CD14-positive monocyte (primary cell): ENCODE data around the gene PIGX. TPM values are rescaled to one million over a fixed set of nuclear protein-coding genes. Genes with fewer than 3 reads are reported as not detected.

ENCODE experiments used
- DNase-seq, 3 donors: peaks; one replicate each; pipeline ENCODE4 v3.0.0-alpha.2; 2011 to 2022
- H2AFZ ChIP-seq: 2 replicates; pipeline ENCODE4 v1.6.0; 2012; ENCODE audit warnings: mild to moderate bottlenecking, low read depth, low read length, inconsistent platforms; ENCODE audit not compliant: insufficient read depth, poor library complexity, severe bottlenecking
- H3K27ac ChIP-seq, 2 donors: 1 replicate in 1 of 2; 2 replicates in 1 of 2; pipeline ENCODE4 v1.5.1; 2012 to 2013; ENCODE audit warnings: low read length in 2 of 2, control low read depth in 1 of 2, inconsistent platforms in 1 of 2, low read depth in 1 of 2, mild to moderate bottlenecking in 1 of 2
- H3K27me3 ChIP-seq, 2 donors: one replicate each; pipeline versions ENCODE4 v1.6.0 to v1.6.1; 2011 to 2013; ENCODE audit warnings: low read length in 2 of 2; ENCODE audit not compliant: control insufficient read depth in 2 of 2, insufficient read depth in 2 of 2
- H3K36me3 ChIP-seq, 2 donors: replicated peaks in 1 of 2; 1 replicate in 1 of 2; 2 replicates in 1 of 2; pipeline versions ENCODE4 v1.5.1 to v1.6.1; 2012 to 2013; ENCODE audit warnings: low read length in 2 of 2, control low read depth in 1 of 2, inconsistent platforms in 1 of 2, mild to moderate bottlenecking in 1 of 2; ENCODE audit not compliant: insufficient read depth in 2 of 2, control insufficient read depth in 1 of 2
- H3K4me1 ChIP-seq, 2 donors: 1 replicate in 1 of 2; 2 replicates in 1 of 2; pipeline versions ENCODE4 v1.5.1 to v1.6.1; 2012 to 2013; ENCODE audit warnings: low read length in 2 of 2, control low read depth in 1 of 2, inconsistent platforms in 1 of 2, mild to moderate bottlenecking in 1 of 2, moderate library complexity in 1 of 2; ENCODE audit not compliant: insufficient read depth in 2 of 2, control insufficient read depth in 1 of 2
- H3K4me2 ChIP-seq: replicated peaks from 2 replicates; pipeline ENCODE3; 2012; ENCODE audit warnings: low read length, moderate library complexity, mild to moderate bottlenecking; ENCODE audit not compliant: poor library complexity, severe bottlenecking; ENCODE audit errors: extremely low read depth
- H3K4me3 ChIP-seq, 3 experiments: fragments of 200-600 bp in 1 of 3; sonication (generic) in 1 of 3; replicated peaks in 1 of 3; 1 replicate in 2 of 3; 2 replicates in 1 of 3; pipeline ENCODE4 v1.5.1; 2011 to 2013; ENCODE audit warnings: low read length in 3 of 3, mild to moderate bottlenecking in 3 of 3, control low read depth in 2 of 3, low read depth in 2 of 3, inconsistent platforms in 1 of 3, moderate library complexity in 1 of 3
- H3K79me2 ChIP-seq: 2 replicates; pipeline ENCODE4 v1.6.0; 2012; ENCODE audit warnings: mild to moderate bottlenecking, control low read depth, inconsistent platforms, low read length, moderate library complexity; ENCODE audit not compliant: insufficient read depth
- H3K9ac ChIP-seq: 2 replicates; pipeline ENCODE4 v1.6.0; 2017; ENCODE audit warnings: low read length, mild to moderate bottlenecking; ENCODE audit not compliant: insufficient read depth, poor library complexity, severe bottlenecking
- H3K9me3 ChIP-seq, 2 donors: replicated peaks in 1 of 2; 1 replicate in 1 of 2; 2 replicates in 1 of 2; pipeline versions ENCODE4 v1.5.1 to v1.6.1; 2012 to 2013; ENCODE audit warnings: low read length in 2 of 2, control low read depth in 1 of 2; ENCODE audit not compliant: control insufficient read depth in 1 of 2, insufficient read depth in 1 of 2
- H4K20me1 ChIP-seq: 2 replicates; pipeline ENCODE4 v1.6.0; 2012; ENCODE audit warnings: mild to moderate bottlenecking, low read length, control low read depth, moderate library complexity; ENCODE audit not compliant: insufficient read depth
- H3K27ac Mint-ChIP-seq, 7 donors: one replicate each; pipeline ENCODE4 v1.8.0; 2020; ENCODE audit warnings: mild to moderate bottlenecking in 7 of 7, mixed read lengths in 7 of 7, moderate library complexity in 6 of 7, inconsistent platforms in 2 of 7
- H3K27me3 Mint-ChIP-seq, 3 donors: one replicate each; pipeline ENCODE4 v1.8.0; 2021 to 2022; ENCODE audit warnings: low read depth in 3 of 3, mild to moderate bottlenecking in 3 of 3, mixed read lengths in 3 of 3, moderate library complexity in 3 of 3, inconsistent platforms in 1 of 3
- H3K36me3 Mint-ChIP-seq, 2 donors: one replicate each; pipeline ENCODE4 v1.8.0; 2020; ENCODE audit warnings: mixed read lengths in 2 of 2, inconsistent platforms in 1 of 2, mild to moderate bottlenecking in 1 of 2
- H3K4me1 Mint-ChIP-seq: one replicate; pipeline ENCODE4 v1.8.0; 2020; ENCODE audit warnings: mild to moderate bottlenecking, mixed read lengths
- H3K4me3 Mint-ChIP-seq, 2 donors: one replicate each; pipeline ENCODE4 v1.8.0; 2020; ENCODE audit warnings: mild to moderate bottlenecking in 2 of 2, mixed read lengths in 2 of 2, moderate library complexity in 1 of 2
- H3K9me3 Mint-ChIP-seq, 7 donors: one replicate each; pipeline ENCODE4 v1.8.0; 2020 to 2022; ENCODE audit warnings: mixed read lengths in 7 of 7, mild to moderate bottlenecking in 6 of 7, moderate library complexity in 6 of 7, inconsistent platforms in 2 of 7
- WGBS: methylation state at CpG from one replicate; pipeline ENCODE4 v1.1.5; 2013; ENCODE audit warnings: missing lambda C conversion rate; ENCODE audit not compliant: insufficient coverage; 5-methylcytosine and 5-hydroxymethylcytosine counted together
- intact Hi-C, 2 donors: fragments of 100-400 bp; cut with micrococcal nuclease; formaldehyde crosslinking; loops; one replicate each; pipeline versions ENCODE4 v1.15.0 to v1.15.1; 2023
- polyA plus RNA-seq, 3 donors: library from polyadenylated mRNA; depleted of rRNA in 1 of 3; unstranded in 2 of 3; stranded (reverse) in 1 of 3; fragments of 300-500 nt in 2 of 3; fragments of >200 nt in 1 of 3; fragmentation: Illumina TruSeq in 2 of 3; gene quantifications; 1 replicate in 2 of 3; 2 replicates in 1 of 3; pipeline ENCODE4 v1.2.3, GENCODE V29; 2012 to 2021
- TF ChIP-seq, protein P1 (sequence below): fragments of 200-600 bp; IDR thresholded peaks from one replicate; pipeline ENCODE4 v1.8.0; 2022; ENCODE audit warnings: antibody characterized with exemption, mild to moderate bottlenecking

The PIGX gene
- polyA plus RNA-seq, 3 donors = 11.8 to 44.9 (median 29.8) TPM

DNA sequence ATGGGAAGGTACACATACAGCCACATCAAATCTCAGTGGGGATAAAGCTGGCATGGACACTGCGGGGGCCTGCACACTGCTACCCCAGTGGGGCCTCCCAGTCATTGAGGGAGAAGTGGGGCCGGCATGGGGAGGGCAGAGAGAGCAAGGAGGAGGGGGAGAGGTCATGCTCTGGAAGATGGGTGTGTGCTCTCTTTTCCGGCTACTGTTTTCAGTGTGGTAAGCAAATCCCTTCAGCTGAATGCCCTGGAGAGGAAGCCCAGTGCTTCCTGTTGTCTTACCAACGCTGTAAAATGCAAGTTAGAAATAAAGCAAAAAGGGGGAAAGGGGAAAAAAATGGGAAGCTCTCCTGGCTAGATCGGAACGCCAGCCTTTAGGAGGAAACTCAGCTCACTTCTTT is 41.8 kb upstream of the PIGX start:
- Histone ChIP-seq H3K27me3 (no peaks in the 10 kb centered on the region), H3K4me3 (peak overlapping the region in 1 of 3 experiments; percentile 33), H3K4me1 (peaks cover 25% of the 10 kb centered on the region in 2 donors), H3K79me2 (peaks cover 27% of the 10 kb centered on the region), H3K9me3 (no peaks in the 10 kb centered on the region), H3K36me3 (peaks cover 0 to 4% of the 10 kb centered on the region in 2 donors), H2AFZ (peak overlapping the region; percentile 39), H4K20me1 (peaks cover 8% of the 10 kb centered on the region), H3K9ac (peak overlapping the region; percentile 34), H3K27ac (peak overlapping the region; percentile 62 to 67), H3K4me2 (peak overlapping the region; percentile 71)
- WGBS = 0% methylated on average over 2 of the region's 6 CpGs
- DNase-seq = peak in 2 of 3 donors; percentile 24 to 44
- H3K36me3 Mint-ChIP-seq = peaks cover 7 to 29% of the 10 kb centered on the region in 2 donors
- H3K27me3 Mint-ChIP-seq = peaks cover 0 to 1% (median 0%) of the 10 kb centered on the region in 3 donors
- H3K4me3 Mint-ChIP-seq = peak overlapping the region; percentile 29 to 73
- TF ChIP-seq, protein P1, sequence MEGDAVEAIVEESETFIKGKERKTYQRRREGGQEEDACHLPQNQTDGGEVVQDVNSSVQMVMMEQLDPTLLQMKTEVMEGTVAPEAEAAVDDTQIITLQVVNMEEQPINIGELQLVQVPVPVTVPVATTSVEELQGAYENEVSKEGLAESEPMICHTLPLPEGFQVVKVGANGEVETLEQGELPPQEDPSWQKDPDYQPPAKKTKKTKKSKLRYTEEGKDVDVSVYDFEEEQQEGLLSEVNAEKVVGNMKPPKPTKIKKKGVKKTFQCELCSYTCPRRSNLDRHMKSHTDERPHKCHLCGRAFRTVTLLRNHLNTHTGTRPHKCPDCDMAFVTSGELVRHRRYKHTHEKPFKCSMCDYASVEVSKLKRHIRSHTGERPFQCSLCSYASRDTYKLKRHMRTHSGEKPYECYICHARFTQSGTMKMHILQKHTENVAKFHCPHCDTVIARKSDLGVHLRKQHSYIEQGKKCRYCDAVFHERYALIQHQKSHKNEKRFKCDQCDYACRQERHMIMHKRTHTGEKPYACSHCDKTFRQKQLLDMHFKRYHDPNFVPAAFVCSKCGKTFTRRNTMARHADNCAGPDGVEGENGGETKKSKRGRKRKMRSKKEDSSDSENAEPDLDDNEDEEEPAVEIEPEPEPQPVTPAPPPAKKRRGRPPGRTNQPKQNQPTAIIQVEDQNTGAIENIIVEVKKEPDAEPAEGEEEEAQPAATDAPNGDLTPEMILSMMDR = no peak
- H3K27ac Mint-ChIP-seq = peak overlapping the region; percentile 75 to 92 (median 87)
- H3K4me1 Mint-ChIP-seq = peaks cover 52% of the 10 kb centered on the region
- peaks cover 0 to 2% (median 0%) of the 10 kb centered on the region in 7 donors for H3K9me3 Mint-ChIP-seq
- intact Hi-C loops = no loop called here

- Histone ChIP-seq H3K36me3 (no peaks in the 10 kb centered on the region), H3K79me2 (peaks cover 32% of the 10 kb centered on the region), H3K27ac (no peak overlapping the region), H3K9ac (no peak overlapping the region), H3K4me1 (peaks cover 39 to 46% of the 10 kb centered on the region in 2 donors), H3K4me3 (no peak overlapping the region), H3K9me3 (no peaks in the 10 kb centered on the region), H3K4me2 (no peak overlapping the region), H2AFZ (no peak overlapping the region), H4K20me1 (no peaks in the 10 kb centered on the region), H3K27me3 (no peaks in the 10 kb centered on the region)
- peaks cover 0 to 5% (median 0%) of the 10 kb centered on the region in 7 donors for H3K9me3 Mint-ChIP-seq
- H3K4me1 Mint-ChIP-seq = peaks cover 45% of the 10 kb centered on the region
- H3K27me3 Mint-ChIP-seq = no peaks in the 10 kb centered on the region
- no peak overlapping the region for H3K4me3 Mint-ChIP-seq
- peaks cover 12 to 20% of the 10 kb centered on the region in 2 donors for H3K36me3 Mint-ChIP-seq
- H3K27ac Mint-ChIP-seq = no peak overlapping the region
- TF ChIP-seq, protein P1 = no peak
- WGBS = no CpG with 5 or more reads among the region's 3 CpGs
- no peak for DNase-seq
- intact Hi-C loops = no loop called here
Observed at GRCh38 chr3:196673632-196674031, 38.5 kb upstream of the PIGX start.
